Bronchial epithelial cell (primary cell): Measurements from ENCODE around the gene PSMG4. TPM values are rescaled to one million over a fixed set of nuclear protein-coding genes. Genes with fewer than 3 reads are reported as not detected.

Source experiments
- DNase-seq: peaks from one replicate; pipeline ENCODE4 v3.0.0-alpha.2; 2010; ENCODE audit warnings: low read depth
- FAIRE-seq: peaks from 2 replicates; lab custom pipeline; 2011; peaks lifted over from hg19 to GRCh38; lab: Jason Lieb, UNC
- H3K27me3 ChIP-seq: 2 replicates; pipeline ENCODE4 v1.5.1; 2011; ENCODE audit warnings: low read length; ENCODE audit not compliant: control insufficient read depth, insufficient read depth
- H3K36me3 ChIP-seq: 2 replicates; pipeline ENCODE4 v1.5.1; 2011; ENCODE audit warnings: low read length; ENCODE audit not compliant: control insufficient read depth, insufficient read depth
- H3K4me3 ChIP-seq: 2 replicates; pipeline ENCODE4 v1.5.1; 2011; ENCODE audit warnings: mild to moderate bottlenecking, low read depth, low read length, control low read depth
- total RNA-seq: library from RNA; depleted of rRNA; stranded (reverse); fragments of >200 nt; gene quantifications from 2 replicates; pipeline ENCODE4 v1.2.1, GENCODE V29; 2014
- TF ChIP-seq, protein P1 (sequence below): IDR thresholded peaks from 2 replicates; pipeline ENCODE4 v1.5.1; 2011; ENCODE audit warnings: mild to moderate bottlenecking, moderate library complexity, low read length, control low read depth, inconsistent platforms; ENCODE audit not compliant: insufficient read depth, severe bottlenecking

Gene PSMG4
- total RNA-seq, 1 donor from 2014 or later: 15.5 TPM

DNA sequence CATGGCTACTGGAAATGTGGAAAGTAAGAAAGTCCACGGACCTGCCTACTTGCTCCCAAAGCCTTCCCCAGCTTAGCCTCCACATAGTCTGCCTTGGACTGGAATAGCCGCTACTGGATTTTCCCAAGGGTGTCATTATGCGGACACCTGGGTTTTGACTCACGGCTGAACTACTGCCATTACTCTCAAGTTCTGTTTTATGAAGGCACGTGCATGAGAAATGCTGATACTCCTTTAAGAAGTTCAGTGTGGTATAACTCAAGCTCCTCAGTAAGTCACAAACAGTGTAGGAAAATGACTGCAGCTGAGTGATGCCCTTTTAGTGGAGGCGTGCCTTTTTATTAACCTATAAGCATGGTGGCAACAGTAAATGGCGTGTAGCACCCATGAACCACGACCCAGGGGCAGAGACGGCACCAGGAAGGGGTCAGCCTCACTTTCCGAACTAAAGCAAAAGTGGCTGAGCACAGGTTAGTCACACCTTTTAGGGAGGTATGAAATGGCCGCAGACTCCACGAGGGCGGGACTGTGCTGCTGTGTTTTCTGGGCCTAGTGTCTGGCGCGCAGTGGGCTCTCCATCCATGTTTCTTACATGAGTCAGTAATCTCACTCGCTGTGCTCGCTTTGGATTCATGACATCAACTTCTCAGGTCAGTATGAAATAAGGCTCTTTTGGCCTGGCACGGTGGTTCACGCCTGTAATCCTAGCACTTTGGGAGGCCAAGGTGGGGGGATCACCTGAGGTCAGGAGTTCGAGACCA, 23.9 kb downstream of the PSMG4 start:
- TF ChIP-seq, protein P1, sequence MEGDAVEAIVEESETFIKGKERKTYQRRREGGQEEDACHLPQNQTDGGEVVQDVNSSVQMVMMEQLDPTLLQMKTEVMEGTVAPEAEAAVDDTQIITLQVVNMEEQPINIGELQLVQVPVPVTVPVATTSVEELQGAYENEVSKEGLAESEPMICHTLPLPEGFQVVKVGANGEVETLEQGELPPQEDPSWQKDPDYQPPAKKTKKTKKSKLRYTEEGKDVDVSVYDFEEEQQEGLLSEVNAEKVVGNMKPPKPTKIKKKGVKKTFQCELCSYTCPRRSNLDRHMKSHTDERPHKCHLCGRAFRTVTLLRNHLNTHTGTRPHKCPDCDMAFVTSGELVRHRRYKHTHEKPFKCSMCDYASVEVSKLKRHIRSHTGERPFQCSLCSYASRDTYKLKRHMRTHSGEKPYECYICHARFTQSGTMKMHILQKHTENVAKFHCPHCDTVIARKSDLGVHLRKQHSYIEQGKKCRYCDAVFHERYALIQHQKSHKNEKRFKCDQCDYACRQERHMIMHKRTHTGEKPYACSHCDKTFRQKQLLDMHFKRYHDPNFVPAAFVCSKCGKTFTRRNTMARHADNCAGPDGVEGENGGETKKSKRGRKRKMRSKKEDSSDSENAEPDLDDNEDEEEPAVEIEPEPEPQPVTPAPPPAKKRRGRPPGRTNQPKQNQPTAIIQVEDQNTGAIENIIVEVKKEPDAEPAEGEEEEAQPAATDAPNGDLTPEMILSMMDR: no peak
- DNase-seq: no peak

DNA sequence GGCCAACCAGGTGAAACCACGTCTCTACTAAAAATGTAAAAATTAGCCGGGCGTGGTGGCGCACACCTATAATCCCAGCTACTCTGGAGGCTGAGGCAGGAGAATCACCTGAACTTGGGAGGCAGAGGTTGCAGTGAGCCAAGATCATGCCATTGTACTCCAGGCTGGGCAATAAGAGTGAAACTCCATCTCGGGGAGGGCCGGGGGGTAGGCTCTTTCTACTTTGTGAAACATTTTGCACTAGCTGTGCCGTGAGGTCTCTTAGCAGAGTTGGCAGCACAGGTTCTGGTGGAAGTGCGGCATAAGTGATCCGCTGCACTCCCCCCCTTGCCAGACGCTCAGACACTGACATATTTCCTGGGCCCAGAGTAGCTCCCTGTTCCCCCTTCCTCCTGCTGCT, 24.5 kb downstream of the PSMG4 start:
- H3K27me3 ChIP-seq: no peaks in the 10 kb centered on the region
- no peak for FAIRE-seq
- TF ChIP-seq, protein P1: no peak
- no peak for DNase-seq
- no peak overlapping the region for H3K4me3 ChIP-seq
- peaks cover 16% of the 10 kb centered on the region for H3K36me3 ChIP-seq

More for the DNA sequence above, 23.9 kb downstream of the PSMG4 start:
- FAIRE-seq: peak; percentile 47
- Histone ChIP-seq H3K27me3 (no peaks in the 10 kb centered on the region), H3K36me3 (peaks cover 16% of the 10 kb centered on the region), H3K4me3 (no peak overlapping the region)

GRCh38 chr6:3283641-3284435, 25.1 kb downstream of the PSMG4 start:
- H3K36me3 ChIP-seq: peaks cover 16% of the 10 kb centered on the region

DNA sequence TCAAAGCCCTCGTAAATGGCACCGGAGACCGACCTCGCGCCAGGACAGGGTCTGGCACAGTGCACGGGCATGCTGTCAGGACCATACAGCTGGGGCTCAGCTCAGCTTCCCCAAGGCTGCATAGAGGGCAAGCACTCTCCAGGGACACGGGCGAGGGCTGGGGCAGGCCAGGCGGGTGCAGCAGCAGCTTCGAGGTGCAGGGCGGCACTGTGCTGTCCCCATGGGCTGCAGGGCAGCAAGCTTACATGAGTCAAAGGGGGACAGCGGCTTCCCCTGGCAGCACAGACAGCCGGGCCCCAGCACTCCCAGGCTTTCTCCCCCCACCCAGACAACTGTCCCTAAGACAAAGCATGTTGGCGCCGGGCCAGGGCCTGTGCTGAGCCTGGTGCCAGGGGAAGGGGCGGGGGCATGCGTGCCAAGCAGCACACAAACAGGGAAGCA, 25.7 kb downstream of the PSMG4 start:
- TF ChIP-seq, protein P1: no peak
- no peak for FAIRE-seq
- Histone ChIP-seq H3K4me3 (no peak overlapping the region), H3K36me3 (peaks cover 16% of the 10 kb centered on the region), H3K27me3 (no peaks in the 10 kb centered on the region)
- no peak for DNase-seq

More at GRCh38 chr6:3283641-3284435, 25.1 kb downstream of the PSMG4 start:
- no peak for FAIRE-seq
- no peaks in the 10 kb centered on the region for H3K27me3 ChIP-seq
- TF ChIP-seq, protein P1: no peak
- H3K4me3 ChIP-seq: no peak overlapping the region
- no peak for DNase-seq

GRCh38 chr6:3285049-3285639, 26.4 kb downstream of the PSMG4 start:
- Histone ChIP-seq H3K4me3 (no peak overlapping the region), H3K36me3 (peaks cover 16% of the 10 kb centered on the region), H3K27me3 (no peaks in the 10 kb centered on the region)
- no peak for FAIRE-seq
- no peak for DNase-seq
- TF ChIP-seq, protein P1: no peak
